Measurements from ENCODE around the gene OSBPL1A.
"Not testable (repeated sequence)": the region's sequence is repeated elsewhere in the genome, so short reads cannot be mapped to it uniquely, and the experiment has no call there.

Gene OSBPL1A

GRCh38 chr18:24177499-24178133 lies 220.0 kb downstream of the OSBPL1A start:
- peak; percentile 18 for DNase-seq

DNA sequence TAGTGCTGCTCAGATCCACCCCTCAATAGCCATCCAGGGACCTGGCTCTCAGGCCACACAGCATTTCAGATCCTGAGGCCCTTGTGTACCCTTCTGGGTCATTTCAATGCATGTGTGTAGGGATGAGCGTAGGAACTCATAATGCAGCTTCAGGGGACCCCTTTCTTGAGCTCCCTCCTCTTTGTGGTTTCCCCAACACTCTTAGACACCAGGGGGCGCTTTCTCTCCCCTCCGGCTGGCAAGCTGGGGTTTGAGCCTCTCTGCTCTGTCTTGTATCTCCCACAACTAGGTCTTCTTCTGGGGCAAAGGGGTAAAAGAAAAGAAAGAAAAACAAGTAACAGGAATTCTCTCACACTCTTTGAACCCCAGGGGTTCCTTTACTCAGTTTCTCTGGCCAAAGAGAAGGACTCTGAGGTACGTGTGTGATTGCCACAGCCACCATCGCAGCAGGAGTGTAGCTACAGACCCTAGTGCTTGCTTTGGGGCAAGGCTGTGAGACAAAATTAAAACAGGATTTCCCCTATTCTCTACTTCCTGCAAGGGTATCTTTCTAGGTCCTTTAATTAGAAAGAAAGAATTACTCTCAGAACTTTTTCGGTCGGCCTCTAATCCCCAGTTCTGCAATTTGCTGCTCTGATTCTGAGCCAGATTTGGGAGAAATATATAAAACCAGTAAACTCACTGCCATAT lies 220.8 kb downstream of the OSBPL1A start:
- DNase-seq = peak; percentile 86

DNA sequence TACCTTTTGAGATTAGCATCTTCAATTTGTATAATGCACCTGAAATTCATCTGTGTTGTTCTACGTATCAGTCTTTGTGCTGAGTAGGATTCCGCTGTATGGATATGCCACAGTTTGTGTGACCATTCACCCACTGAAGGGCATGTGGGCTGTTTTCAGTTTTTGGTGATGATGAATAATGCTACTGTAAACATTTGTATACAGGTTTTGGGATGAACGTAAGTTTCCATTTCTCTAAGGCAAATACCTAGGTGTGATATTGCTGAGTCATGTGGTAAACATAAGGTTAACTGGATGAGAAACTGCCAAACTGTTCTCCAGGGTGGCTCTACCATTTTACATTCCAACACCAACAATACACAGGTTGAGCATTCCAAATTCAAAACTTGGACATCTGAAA lies 223.6 kb downstream of the OSBPL1A start:
- DNase-seq = no peak

DNA sequence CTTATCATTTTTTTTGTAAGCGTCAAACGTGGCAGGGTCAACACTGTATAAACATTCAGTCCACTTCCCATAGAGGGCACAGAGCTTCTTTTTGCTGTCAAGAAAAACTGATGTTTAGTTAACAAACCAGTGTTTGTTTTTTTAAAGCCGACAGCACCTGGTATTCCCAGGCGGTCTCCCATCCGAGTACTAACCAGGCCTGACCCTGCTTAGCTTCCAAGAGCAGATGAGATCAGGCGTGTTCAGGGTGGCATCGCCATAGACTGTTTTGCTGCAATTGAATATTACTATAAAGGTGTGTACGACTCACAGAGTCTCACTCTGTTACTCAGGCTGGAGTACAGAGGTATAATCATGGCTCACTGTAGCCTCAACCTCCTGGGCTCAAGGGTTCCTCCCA lies 227.3 kb downstream of the OSBPL1A start:
- peak; percentile 52 for DNase-seq

- DNase-seq = no peak
Measured at GRCh38 chr18:24168496-24168895, 229.1 kb downstream of the OSBPL1A start.

GRCh38 chr18:24161304-24161703 lies 236.3 kb downstream of the OSBPL1A start:
- DNase-seq = peak; percentile 22

GRCh38 chr18:24160086-24160485 lies 237.5 kb downstream of the OSBPL1A start:
- DNase-seq = no peak

GRCh38 chr18:24157855-24158254 lies 239.8 kb downstream of the OSBPL1A start:
- no peak for DNase-seq

GRCh38 chr18:24153397-24153796 lies 244.2 kb downstream of the OSBPL1A start:
- DNase-seq = no peak

DNA sequence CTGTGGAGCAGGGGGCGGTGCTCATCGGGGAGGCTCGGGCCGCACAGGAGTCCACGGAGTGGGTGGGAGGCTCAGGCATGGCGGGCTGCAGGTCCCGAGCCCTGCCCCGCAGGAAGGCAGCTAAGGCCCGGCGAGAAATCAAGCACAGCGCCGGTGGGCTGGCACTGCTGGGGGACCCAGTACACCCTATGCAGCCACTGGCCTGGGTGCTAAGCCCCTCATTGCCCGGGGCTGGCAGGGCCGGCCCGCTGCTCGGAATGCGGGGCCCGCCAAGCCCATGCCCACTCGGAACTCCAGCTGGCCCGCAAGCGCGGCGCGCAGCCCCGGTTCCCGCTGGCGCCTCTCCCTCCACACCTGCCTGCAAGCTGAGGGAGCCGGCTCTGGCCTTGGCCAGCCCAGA lies 248.0 kb downstream of the OSBPL1A start:
- not testable (repeated sequence) for DNase-seq

DNA sequence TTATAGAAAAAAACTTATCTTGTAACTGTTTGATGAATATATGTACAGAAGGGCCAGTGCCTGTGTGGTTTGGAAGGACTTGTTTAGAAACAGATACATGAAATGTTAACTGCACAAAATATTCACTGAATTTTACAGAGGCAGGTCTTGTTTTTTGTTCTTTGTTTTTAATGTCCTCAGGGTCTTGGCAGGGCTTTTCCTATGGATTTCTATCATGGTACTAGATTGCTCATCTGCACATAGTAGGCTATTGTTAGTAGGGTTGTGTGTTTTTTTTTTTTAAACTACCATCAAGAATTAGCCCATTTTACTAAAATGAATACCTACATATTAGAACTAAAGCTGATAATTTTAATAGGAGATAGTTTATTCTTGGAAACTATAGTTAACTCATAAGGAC lies 255.2 kb downstream of the OSBPL1A start:
- no peak for DNase-seq

- no peak for DNase-seq
Measured at GRCh38 chr18:24140697-24141096, 256.9 kb downstream of the OSBPL1A start.

DNA sequence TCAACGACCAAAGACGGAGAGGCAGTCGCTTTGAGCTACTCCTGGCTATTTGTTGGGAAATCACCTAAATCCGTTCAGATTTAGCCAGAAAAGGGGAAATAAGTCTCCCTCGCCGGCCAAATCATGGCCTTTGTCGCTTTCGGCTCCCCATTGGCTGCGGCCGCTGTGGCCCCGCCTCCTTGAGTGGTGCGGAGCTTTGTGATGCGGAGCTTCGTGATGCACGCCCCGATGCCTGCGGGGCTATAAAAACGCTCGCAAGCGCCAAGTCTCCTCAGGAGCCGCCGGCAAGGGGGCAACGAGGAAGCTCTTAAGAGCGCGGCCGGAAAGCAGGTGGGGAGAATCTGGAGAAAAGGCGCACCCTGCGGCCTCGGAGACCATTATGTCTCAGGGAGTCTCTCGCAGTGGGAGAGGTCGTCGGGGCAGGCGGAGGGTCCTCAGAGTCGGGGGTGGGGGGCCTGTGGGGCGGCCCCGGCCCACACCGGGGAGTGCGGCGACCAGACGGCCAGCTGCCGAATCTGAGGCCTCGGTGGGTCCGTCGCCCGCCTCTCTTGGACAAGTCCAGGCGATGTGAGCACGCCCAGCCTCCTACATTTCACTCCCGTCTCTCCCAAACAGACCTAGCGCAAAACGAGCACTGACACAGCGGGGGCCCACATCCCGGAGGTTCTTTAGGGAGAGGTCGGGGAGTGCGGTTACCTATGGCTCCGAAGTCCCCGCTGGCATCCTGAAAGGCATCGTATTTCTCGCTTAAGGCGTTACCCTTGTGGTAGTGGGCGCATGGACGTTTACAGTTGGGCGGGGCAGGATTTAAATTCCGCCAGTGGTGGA lies 258.6 kb downstream of the OSBPL1A start, which contains the start of gene CABYR:
Gene CABYR (plus strand): TSS at position 274 of the 828 bp plus-strand sequence. CDS start 4,053 bp downstream, outside the sequence.
- DNase-seq = peak; percentile 99

DNA sequence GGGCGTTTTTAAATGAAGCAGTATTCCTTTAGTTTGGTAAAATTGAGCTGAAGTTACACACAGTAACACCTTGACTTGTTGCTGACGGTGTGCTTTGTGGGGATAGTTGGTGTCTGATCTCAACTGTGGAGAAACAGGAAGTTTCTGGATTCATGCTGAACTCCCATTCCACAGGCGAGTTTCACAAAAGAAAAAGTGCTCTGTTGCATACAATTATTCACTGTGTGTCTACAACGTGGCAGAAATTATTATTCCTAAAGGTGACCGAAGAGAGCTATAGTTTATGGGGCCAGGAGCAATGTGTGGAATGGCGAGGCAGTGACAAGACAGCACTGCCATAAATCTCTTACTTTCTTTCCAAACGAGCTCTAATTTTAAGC lies 259.2 kb downstream of the OSBPL1A start:
- DNase-seq = peak; percentile 64

DNA sequence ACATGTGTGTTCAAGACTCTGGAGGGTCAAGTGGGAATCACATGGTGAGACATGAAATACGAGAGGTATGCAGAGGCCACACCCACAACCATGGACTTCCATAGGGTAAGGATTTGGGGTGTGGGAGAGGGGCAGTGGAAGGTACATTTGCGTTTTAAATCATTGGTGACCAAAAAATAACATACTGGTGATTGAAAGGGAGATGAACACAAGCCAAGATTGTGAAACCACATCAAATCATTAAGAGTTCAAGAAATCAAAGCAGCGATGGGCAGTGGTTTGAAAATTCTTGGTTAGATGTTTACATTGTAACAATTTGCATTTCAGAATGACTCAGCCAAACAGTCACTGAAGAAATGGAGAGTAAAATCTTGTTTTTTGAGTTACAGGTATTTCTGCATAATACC lies 260.7 kb downstream of the OSBPL1A start:
- DNase-seq = peak; percentile 67

- DNase-seq = peak; percentile 91
Measured at GRCh38 chr18:24130494-24130893, 267.1 kb downstream of the OSBPL1A start.

DNA sequence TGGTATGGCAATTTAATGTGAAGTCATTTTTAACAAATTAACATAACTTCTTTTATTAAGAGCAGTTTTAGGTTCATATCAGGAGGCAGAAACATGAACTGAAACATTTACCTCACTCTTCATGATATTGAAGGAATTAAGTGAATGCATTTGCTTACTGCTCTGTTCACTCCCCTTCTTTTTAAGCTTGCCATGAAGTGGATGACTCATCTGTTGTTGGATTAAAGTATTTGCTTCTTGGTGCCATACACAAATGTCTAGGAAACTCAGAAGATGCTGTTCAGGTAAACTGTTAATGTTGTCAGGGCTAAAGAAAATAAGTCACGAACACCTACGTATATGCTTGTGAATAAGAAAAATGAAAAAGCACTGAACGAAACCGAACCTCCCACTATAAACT lies 268.9 kb downstream of the OSBPL1A start:
- DNase-seq = no peak

GRCh38 chr18:24127735-24128134 lies 269.9 kb downstream of the OSBPL1A start:
- no peak for DNase-seq

- DNase-seq = peak; percentile 24
Measured at GRCh38 chr18:24126155-24126961, 271.3 kb downstream of the OSBPL1A start.

- no peak for DNase-seq
Measured at GRCh38 chr18:24121625-24122024, 276.0 kb downstream of the OSBPL1A start.

- DNase-seq = no peak
Measured at GRCh38 chr18:24120676-24121075, 276.9 kb downstream of the OSBPL1A start.

- peak; percentile 89 for DNase-seq
Measured at GRCh38 chr18:24118750-24119577, 278.7 kb downstream of the OSBPL1A start.

Data from NCI-H69 (cell line).